HepG2 (cell line): ENCODE measurements around the gene VRK1. TPM values are rescaled to one million over a fixed set of nuclear protein-coding genes. Genes with fewer than 3 reads are reported as not detected.

Source experiments
- ARNTL ChIP-seq: sonication (generic); formaldehyde crosslinking; IDR thresholded peaks from 2 replicates; pipeline ENCODE4 v1.4.0; 2020; ENCODE audit warnings: mild to moderate bottlenecking, missing genetic modification reagents
- BRD4 ChIP-seq: sonication (generic); formaldehyde crosslinking; IDR thresholded peaks from 2 replicates; pipeline ENCODE4 v1.4.0; 2020; ENCODE audit warnings: missing genetic modification reagents
- CBFB ChIP-seq: sonication (generic); formaldehyde crosslinking; IDR thresholded peaks from 2 replicates; pipeline ENCODE4 v1.4.0; 2020; ENCODE audit warnings: missing genetic modification reagents
- CENPT ChIP-seq: sonication (generic); formaldehyde crosslinking; IDR thresholded peaks from 2 replicates; pipeline ENCODE4 v1.8.0; 2022; ENCODE audit warnings: low read depth, mild to moderate bottlenecking, moderate library complexity, missing genetic modification reagents
- CREB1 ChIP-seq, 2 experiments: fragments of 450-650 bp in 1 of 2; IDR thresholded peaks; 2 replicates each; pipeline ENCODE4 v1.6.1; 2016 to 2017; ENCODE audit warnings: control low read depth in 1 of 2, mild to moderate bottlenecking in 1 of 2, missing compliant biosample characterization in 1 of 2, missing genetic modification characterization in 1 of 2
- HDAC2 ChIP-seq: sonication (generic); formaldehyde crosslinking; IDR thresholded peaks from 2 replicates; pipeline ENCODE4 v1.4.0; 2020; ENCODE audit warnings: missing genetic modification reagents
- MAX ChIP-seq: IDR thresholded peaks from 2 replicates; pipeline ENCODE4 v1.6.1; 2012; ENCODE audit warnings: inconsistent platforms
- MNT ChIP-seq: fragments of 450-650 bp; IDR thresholded peaks from 2 replicates; pipeline ENCODE4 v1.6.1; 2016
- NFATC3 ChIP-seq: sonication (generic); formaldehyde crosslinking; IDR thresholded peaks from 2 replicates; pipeline ENCODE4 v1.5.1; 2020; ENCODE audit warnings: mild to moderate bottlenecking, missing genetic modification reagents
- POLR2A ChIP-seq, 2 experiments: IDR thresholded peaks; 2 replicates each; pipeline ENCODE4 v1.6.1; 2011; ENCODE audit warnings: low read depth in 2 of 2, low read length in 2 of 2, mild to moderate bottlenecking in 1 of 2, moderate library complexity in 1 of 2; ENCODE audit not compliant: insufficient read depth in 1 of 2
- ZBTB42 ChIP-seq: sonication (generic); formaldehyde crosslinking; IDR thresholded peaks from 2 replicates; pipeline ENCODE4 v1.5.0; 2020; ENCODE audit warnings: mild to moderate bottlenecking, missing genetic modification reagents
- ZFX ChIP-seq: sonication (generic); formaldehyde crosslinking; IDR thresholded peaks from 2 replicates; pipeline ENCODE4 v1.4.0; 2020; ENCODE audit warnings: mild to moderate bottlenecking, low read depth, missing genetic modification reagents, moderate library complexity
- ZIK1 ChIP-seq: sonication (generic); formaldehyde crosslinking; IDR thresholded peaks from 2 replicates; pipeline ENCODE4 v1.5.0; 2020; ENCODE audit warnings: mild to moderate bottlenecking, low read depth, missing genetic modification reagents, borderline replicate concordance
- ZKSCAN8 ChIP-seq: IDR thresholded peaks from 2 replicates; pipeline ENCODE4 v1.6.1; 2016; ENCODE audit warnings: borderline replicate concordance, missing genetic modification reagents, missing compliant biosample characterization
- ZNF230 ChIP-seq: sonication (generic); formaldehyde crosslinking; IDR thresholded peaks from 2 replicates; pipeline ENCODE4 v1.4.0; 2020; ENCODE audit warnings: mild to moderate bottlenecking, missing genetic modification reagents
- ZNF276 ChIP-seq: sonication (generic); formaldehyde crosslinking; IDR thresholded peaks from 2 replicates; pipeline ENCODE4 v1.4.0; 2020; ENCODE audit warnings: mild to moderate bottlenecking, low read depth, missing genetic modification reagents
- ZNF282 ChIP-seq: fragments of 450-650 bp; IDR thresholded peaks from 2 replicates; pipeline ENCODE4 v1.6.1; 2018; ENCODE audit not compliant: partially characterized antibody
- ZNF296 ChIP-seq: sonication (generic); formaldehyde crosslinking; conservative IDR thresholded peaks from 2 replicates; pipeline ENCODE4 v1.5.0; 2020; ENCODE audit warnings: mild to moderate bottlenecking, missing genetic modification reagents
- ZNF317 ChIP-seq: sonication (generic); formaldehyde crosslinking; IDR thresholded peaks from 2 replicates; pipeline ENCODE4 v1.5.0; 2020; ENCODE audit warnings: mild to moderate bottlenecking, missing genetic modification reagents
- ZNF552 ChIP-seq: sonication (generic); formaldehyde crosslinking; IDR thresholded peaks from 2 replicates; pipeline ENCODE4 v1.9.0; 2022; ENCODE audit warnings: missing genetic modification reagents, mild to moderate bottlenecking, borderline replicate concordance
- ZNF609 ChIP-seq: sonication (generic); formaldehyde crosslinking; IDR thresholded peaks from 2 replicates; pipeline ENCODE4 v1.4.0; 2020; ENCODE audit warnings: mild to moderate bottlenecking, missing genetic modification reagents, borderline replicate concordance
- ZNF768 ChIP-seq: sonication (generic); formaldehyde crosslinking; IDR thresholded peaks from 2 replicates; pipeline ENCODE4 v1.4.0; 2020; ENCODE audit warnings: missing genetic modification reagents
- polyA plus RNA-seq, 8 experiments: library from polyadenylated mRNA; depleted of rRNA in 3 of 8; stranded (reverse) in 7 of 8; unstranded in 1 of 8; fragments of >200 nt; fragmentation: Illumina TruSeq in 4 of 8; extraction: Trizol in 4 of 8; gene quantifications; 2 replicates each; pipeline versions ENCODE4 v1.2.1 to v1.2.3, GENCODE V29; 2011 to 2016; ENCODE audit warnings: low read depth in 4 of 8, missing spikeins in 1 of 8, mixed read lengths in 1 of 8; ENCODE audit not compliant: insufficient read depth in 1 of 8
- total RNA-seq, 5 experiments: library from RNA; depleted of rRNA; stranded (reverse); fragments of >200 nt; fragmentation: Illumina TruSeq; extraction: Trizol; gene quantifications; 2 replicates each; pipeline ENCODE4 v1.2.3, GENCODE V29; 2016; ENCODE audit warnings: low read depth in 1 of 5

Gene VRK1
- total and polyA plus RNA-seq, 2 of the 13 experiments (the other 11 are each of a cell fraction or from before 2014, with no cell fraction given): 7.9 to 51.3 TPM

GRCh38 chr14:96796851-96797581 is at the start of gene VRK1 (continued):
- TF ChIP-seq ZNF296 (CRISPR knock-in tag): no peak
- peak; percentile 86 for TF ChIP-seq CREB1 (IDR thresholded peaks at IDR 0.05)
- peak; percentile 92 for TF ChIP-seq CREB1 (CRISPR knock-in tag; IDR thresholded peaks at IDR 0.05)
- no peak for TF ChIP-seq ZNF609 (CRISPR knock-in tag)
- 0 out of 2 replicates have a peak, but pooled peaks have one; percentile 11 for TF ChIP-seq CBFB (CRISPR knock-in tag)
- no peak for TF ChIP-seq ZBTB42
- peak; percentile 45 to 63; a peak in 2 of 4 replicates for TF ChIP-seq POLR2A (IDR thresholded peaks at IDR 0.05; ENCODE audit: insufficient read depth in 1 of 2, low read depth in 2 of 2, low read length in 2 of 2)
- TF ChIP-seq CENPT (CRISPR knock-in tag): peak; percentile 83
- TF ChIP-seq ZNF282: no peak
- no peak for TF ChIP-seq BRD4 (CRISPR knock-in tag)
- 0 out of 2 replicates have a peak, but pooled peaks have one; percentile 10 for TF ChIP-seq ZNF230 (CRISPR knock-in tag)
- TF ChIP-seq ZIK1 (CRISPR knock-in tag): no peak
- TF ChIP-seq ZNF552 (CRISPR knock-in tag): no peak
- no peak for TF ChIP-seq NFATC3 (CRISPR knock-in tag)
- TF ChIP-seq ZNF317 (CRISPR knock-in tag): no peak
- no peak for TF ChIP-seq ZKSCAN8 (CRISPR knock-in tag)
- peak; percentile 96 for TF ChIP-seq MAX
- TF ChIP-seq ZFX (CRISPR knock-in tag): peak; percentile 88
- TF ChIP-seq HDAC2 (CRISPR knock-in tag): peak; percentile 60; the same call in 1 of the 2 replicates
- no peak for TF ChIP-seq MNT
- TF ChIP-seq ZNF768 (CRISPR knock-in tag): peak; percentile 42; the same call in 1 of the 2 replicates
- TF ChIP-seq ZNF276 (CRISPR knock-in tag): no peak
- TF ChIP-seq ARNTL (CRISPR knock-in tag): no peak
